ENCODE results near the gene PALS1.

PALS1 gene

GRCh38 chr14:67232621-67233020 lies 8.6 kb upstream of the PALS1 start:
- no peak for TF ChIP-seq ZNF70 (CRISPR knock-in tag; IDR thresholded peaks at IDR 0.05)
- TF ChIP-seq CREB5 (CRISPR knock-in tag; IDR thresholded peaks at IDR 0.05; ENCODE audit: low read depth): no peak
- no peak for TF ChIP-seq CSRNP3 (CRISPR knock-in tag; IDR thresholded peaks at IDR 0.05)
- no peak for TF ChIP-seq SNAI2 (CRISPR knock-in tag; IDR thresholded peaks at IDR 0.05)
- no peak for TF ChIP-seq ZFP30 (CRISPR knock-in tag; IDR thresholded peaks at IDR 0.05)
- TF ChIP-seq ISL1 (CRISPR knock-in tag; IDR thresholded peaks at IDR 0.05): no peak
- no peak for TF ChIP-seq CSDC2 (CRISPR knock-in tag; IDR thresholded peaks at IDR 0.05)
- TF ChIP-seq TOX (CRISPR knock-in tag; IDR thresholded peaks at IDR 0.05; ENCODE audit: borderline replicate concordance): no peak
- no peak for TF ChIP-seq POU6F1 (CRISPR knock-in tag; IDR thresholded peaks at IDR 0.05; ENCODE audit: borderline replicate concordance, low read depth)
- TF ChIP-seq TSHZ2 (CRISPR knock-in tag; IDR thresholded peaks at IDR 0.05): no peak
- no peak for TF ChIP-seq ARNTL (CRISPR knock-in tag; IDR thresholded peaks at IDR 0.05; ENCODE audit: borderline replicate concordance, low read depth)
- no peak for TF ChIP-seq PPARA (CRISPR knock-in tag; IDR thresholded peaks at IDR 0.05; ENCODE audit: borderline replicate concordance)
- no peak for TF ChIP-seq ESRRG (CRISPR knock-in tag; IDR thresholded peaks at IDR 0.05)
- TF ChIP-seq TCF4 (CRISPR knock-in tag; IDR thresholded peaks at IDR 0.05; ENCODE audit: borderline replicate concordance): no peak
- no peak for TF ChIP-seq PATZ1 (CRISPR knock-in tag; IDR thresholded peaks at IDR 0.05; ENCODE audit: borderline replicate concordance)
- TF ChIP-seq GLIS3 (CRISPR knock-in tag; IDR thresholded peaks at IDR 0.05): no peak
- no peak for TF ChIP-seq ZC3H10 (CRISPR knock-in tag; IDR thresholded peaks at IDR 0.05)

GRCh38 chr14:67237591-67237990 lies 3.6 kb upstream of the PALS1 start:
- no peak for ATAC-seq
- TF ChIP-seq ARNTL (CRISPR knock-in tag; IDR thresholded peaks at IDR 0.05; ENCODE audit: borderline replicate concordance, low read depth) (no peak), ZNF565 (CRISPR knock-in tag; conservative IDR thresholded peaks at IDR 0.05; ENCODE audit: low read depth) (no peak), ISL1 (CRISPR knock-in tag; IDR thresholded peaks at IDR 0.05) (no peak), TCF4 (CRISPR knock-in tag; IDR thresholded peaks at IDR 0.05; ENCODE audit: borderline replicate concordance) (no peak), CREB5 (CRISPR knock-in tag; IDR thresholded peaks at IDR 0.05; ENCODE audit: low read depth) (no peak), CSRNP3 (CRISPR knock-in tag; IDR thresholded peaks at IDR 0.05) (no peak), ZFP3 (CRISPR knock-in tag; IDR thresholded peaks at IDR 0.05) (no peak), TOX (CRISPR knock-in tag; IDR thresholded peaks at IDR 0.05; ENCODE audit: borderline replicate concordance) (no peak), ZC3H10 (CRISPR knock-in tag; IDR thresholded peaks at IDR 0.05) (no peak), ZNF70 (CRISPR knock-in tag; IDR thresholded peaks at IDR 0.05) (no peak), PATZ1 (CRISPR knock-in tag; IDR thresholded peaks at IDR 0.05; ENCODE audit: borderline replicate concordance) (no peak), OSR1 (CRISPR knock-in tag; IDR thresholded peaks at IDR 0.05) (no peak), SNAI2 (CRISPR knock-in tag; IDR thresholded peaks at IDR 0.05) (no peak)

More at GRCh38 chr14:67232621-67233020, 8.6 kb upstream of the PALS1 start:
- ATAC-seq: no peak
